DOHH2 (cell line): ENCODE measurements around the gene DRD1.

Source experiments
- H3F3A ChIP-seq: fragments of 200-600 bp; sonication (generic), shearing (Covaris generic); 2 replicates; pipeline ENCODE4 v1.6.0; 2016; ENCODE audit warnings: antibody characterized with exemption, mild to moderate bottlenecking; ENCODE audit not compliant: control insufficient read depth, insufficient read depth
- H3K27ac ChIP-seq: fragments of 200-600 bp; sonication (generic); 2 replicates; pipeline ENCODE4 v1.5.1; 2014; ENCODE audit warnings: low read depth, mild to moderate bottlenecking, low read length, moderate library complexity
- H3K27me3 ChIP-seq: fragments of 200-600 bp; sonication (generic); 2 replicates; pipeline ENCODE4 v1.6.1; 2014; ENCODE audit warnings: mild to moderate bottlenecking, low read length, mixed read lengths; ENCODE audit not compliant: control insufficient read depth
- H3K36me3 ChIP-seq: fragments of 200-600 bp; sonication (generic); 2 replicates; pipeline ENCODE4 v1.6.1; 2014; ENCODE audit warnings: mild to moderate bottlenecking, low read length, moderate library complexity, mixed read lengths; ENCODE audit not compliant: control insufficient read depth
- H3K4me1 ChIP-seq: fragments of 200-600 bp; sonication (generic); 2 replicates; pipeline ENCODE4 v1.6.1; 2014; ENCODE audit warnings: mild to moderate bottlenecking, low read length, mixed read lengths; ENCODE audit not compliant: control insufficient read depth
- H3K4me2 ChIP-seq: fragments of 200-600 bp; sonication (generic); 2 replicates; pipeline ENCODE4 v1.6.0; 2014; ENCODE audit warnings: mild to moderate bottlenecking, low read length, moderate library complexity
- H3K4me3 ChIP-seq: fragments of 200-600 bp; sonication (generic); 2 replicates; pipeline ENCODE4 v1.5.1; 2014; ENCODE audit warnings: mild to moderate bottlenecking, low read length, mixed read lengths
- H3K79me2 ChIP-seq: fragments of 200-600 bp; sonication (generic); 2 replicates; pipeline ENCODE4 v1.6.1; 2014; ENCODE audit warnings: mild to moderate bottlenecking, low read length, mixed read lengths; ENCODE audit not compliant: control insufficient read depth
- H3K9me2 ChIP-seq: fragments of 200-600 bp; sonication (generic); replicated peaks from 2 replicates; pipeline ENCODE4 v1.6.1; 2014; ENCODE audit warnings: mild to moderate bottlenecking, low read length, mixed read lengths; ENCODE audit not compliant: control insufficient read depth
- H3K9me3 ChIP-seq: fragments of 200-600 bp; sonication (generic); 2 replicates; pipeline ENCODE4 v1.6.1; 2014; ENCODE audit warnings: antibody characterized with exemption, low read length, mixed read lengths; ENCODE audit not compliant: control insufficient read depth, insufficient read depth
- H4K20me1 ChIP-seq: fragments of 200-600 bp; sonication (generic); 2 replicates; pipeline ENCODE4 v1.6.0; 2014; ENCODE audit warnings: low read depth, mild to moderate bottlenecking, antibody characterized with exemption, low read length, moderate library complexity; ENCODE audit not compliant: control insufficient read depth, insufficient read depth
- EZH2phosphoT487 ChIP-seq: fragments of 200-600 bp; sonication (generic); IDR thresholded peaks from 2 replicates; pipeline ENCODE4 v1.6.1; 2017; ENCODE audit warnings: borderline replicate concordance, mild to moderate bottlenecking, antibody characterized with exemption, low read length, moderate library complexity, mixed read lengths
- TF ChIP-seq, protein P1 (sequence below): fragments of 200-600 bp; sonication (generic); IDR thresholded peaks from one replicate; pipeline ENCODE4 v1.5.1; 2014; ENCODE audit warnings: antibody characterized with exemption, mild to moderate bottlenecking, low read depth, low read length; ENCODE audit not compliant: poor library complexity, severe bottlenecking

Gene DRD1

DNA sequence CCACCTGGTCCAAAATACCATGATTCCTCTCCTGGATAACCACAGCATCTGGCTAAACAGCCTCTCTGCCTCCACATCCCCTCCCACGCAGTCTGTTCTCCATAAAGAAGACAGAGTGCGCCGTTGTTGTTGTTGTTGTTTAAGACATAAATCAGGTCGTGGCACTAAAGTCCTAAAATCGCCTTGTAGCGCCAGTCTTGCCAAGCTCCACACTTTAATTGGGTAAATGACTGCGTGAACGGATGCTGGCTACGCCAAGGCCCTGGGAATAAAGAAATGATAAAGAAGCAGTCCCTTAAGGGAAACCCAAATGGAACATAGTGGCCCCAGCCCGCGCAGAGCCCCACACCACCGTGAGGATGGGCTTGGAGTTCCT, 34.0 kb upstream of the DRD1 start:
- H3K36me3 ChIP-seq, result peaks cover 43% of the 10 kb centered on the region
- H3K9me2 ChIP-seq, result no peaks in the 10 kb centered on the region
- peaks cover 25% of the 10 kb centered on the region for H4K20me1 ChIP-seq
- H3K9me3 ChIP-seq, result no peaks in the 10 kb centered on the region
- no peaks in the 10 kb centered on the region for H3F3A ChIP-seq
- H3K4me3 ChIP-seq, result peak overlapping the region; percentile 99
- peak overlapping the region; percentile 86 for H3K4me2 ChIP-seq
- H3K27ac ChIP-seq, result no peak overlapping the region
- peaks cover 50% of the 10 kb centered on the region for H3K79me2 ChIP-seq
- peaks cover 21% of the 10 kb centered on the region for H3K4me1 ChIP-seq
- TF ChIP-seq, protein P1, sequence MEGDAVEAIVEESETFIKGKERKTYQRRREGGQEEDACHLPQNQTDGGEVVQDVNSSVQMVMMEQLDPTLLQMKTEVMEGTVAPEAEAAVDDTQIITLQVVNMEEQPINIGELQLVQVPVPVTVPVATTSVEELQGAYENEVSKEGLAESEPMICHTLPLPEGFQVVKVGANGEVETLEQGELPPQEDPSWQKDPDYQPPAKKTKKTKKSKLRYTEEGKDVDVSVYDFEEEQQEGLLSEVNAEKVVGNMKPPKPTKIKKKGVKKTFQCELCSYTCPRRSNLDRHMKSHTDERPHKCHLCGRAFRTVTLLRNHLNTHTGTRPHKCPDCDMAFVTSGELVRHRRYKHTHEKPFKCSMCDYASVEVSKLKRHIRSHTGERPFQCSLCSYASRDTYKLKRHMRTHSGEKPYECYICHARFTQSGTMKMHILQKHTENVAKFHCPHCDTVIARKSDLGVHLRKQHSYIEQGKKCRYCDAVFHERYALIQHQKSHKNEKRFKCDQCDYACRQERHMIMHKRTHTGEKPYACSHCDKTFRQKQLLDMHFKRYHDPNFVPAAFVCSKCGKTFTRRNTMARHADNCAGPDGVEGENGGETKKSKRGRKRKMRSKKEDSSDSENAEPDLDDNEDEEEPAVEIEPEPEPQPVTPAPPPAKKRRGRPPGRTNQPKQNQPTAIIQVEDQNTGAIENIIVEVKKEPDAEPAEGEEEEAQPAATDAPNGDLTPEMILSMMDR, result no peak
- TF ChIP-seq EZH2phosphoT487, result no peak
- peaks cover 26% of the 10 kb centered on the region for H3K27me3 ChIP-seq

DNA sequence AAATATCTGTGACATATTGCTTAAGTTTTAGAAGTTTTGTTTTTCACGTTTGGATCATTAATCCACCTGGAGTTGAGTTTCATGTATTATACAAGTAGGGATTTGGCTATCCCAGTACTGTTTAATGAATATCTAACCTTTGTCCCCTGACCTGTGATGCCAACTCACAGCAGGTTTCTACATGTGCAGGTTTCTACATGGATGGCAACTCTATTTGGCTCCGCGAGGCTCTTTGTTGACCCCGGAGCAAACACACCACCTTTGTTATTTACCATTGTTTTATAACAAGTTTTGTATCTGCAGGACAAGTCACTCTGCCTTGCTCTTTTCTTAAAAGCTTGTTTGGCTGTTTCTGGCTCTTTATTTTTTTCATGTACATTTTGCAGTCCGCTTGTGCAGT, 33.5 kb upstream of the DRD1 start:
- Histone ChIP-seq H3K27ac (no peak overlapping the region), H3K9me2 (no peaks in the 10 kb centered on the region), H4K20me1 (peaks cover 23% of the 10 kb centered on the region), H3F3A (no peaks in the 10 kb centered on the region), H3K36me3 (peaks cover 37% of the 10 kb centered on the region), H3K79me2 (peaks cover 44% of the 10 kb centered on the region), H3K4me2 (peak overlapping the region; percentile 86; the same call in 1 of the 2 replicates), H3K4me1 (peaks cover 21% of the 10 kb centered on the region), H3K27me3 (peaks cover 28% of the 10 kb centered on the region), H3K9me3 (no peaks in the 10 kb centered on the region), H3K4me3 (no peak overlapping the region)
- TF ChIP-seq, protein P1, result no peak
- TF ChIP-seq EZH2phosphoT487, result no peak

DNA sequence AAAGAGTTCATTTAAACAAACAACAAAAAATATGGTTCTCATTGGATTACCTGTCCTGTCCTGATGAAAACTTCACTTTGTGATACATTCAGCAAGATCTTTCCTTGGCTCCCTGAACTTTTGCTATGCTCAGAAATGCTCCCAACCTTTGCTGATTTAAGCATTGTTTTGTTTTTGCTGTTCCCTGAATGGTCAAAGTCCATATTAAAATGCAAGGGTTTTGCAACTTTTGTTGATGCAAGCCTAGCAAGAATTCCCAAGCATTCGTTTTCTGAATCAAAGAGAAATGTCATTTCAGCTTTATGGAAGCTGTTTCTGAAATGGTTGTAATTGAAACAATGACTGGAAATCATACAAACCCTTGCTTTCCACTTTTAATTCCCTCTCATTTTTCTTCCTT, 31.3 kb upstream of the DRD1 start:
- H3K79me2 ChIP-seq, result peaks cover 23% of the 10 kb centered on the region
- H4K20me1 ChIP-seq, result peaks cover 6% of the 10 kb centered on the region
- H3K36me3 ChIP-seq, result peaks cover 15% of the 10 kb centered on the region
- no peaks in the 10 kb centered on the region for H3F3A ChIP-seq
- H3K4me2 ChIP-seq, result no peak overlapping the region
- no peak overlapping the region for H3K4me3 ChIP-seq
- TF ChIP-seq, protein P1, result no peak
- TF ChIP-seq EZH2phosphoT487, result no peak
- H3K27me3 ChIP-seq, result peaks cover 28% of the 10 kb centered on the region
- peaks cover 14% of the 10 kb centered on the region for H3K4me1 ChIP-seq
- H3K27ac ChIP-seq, result no peak overlapping the region
- no peaks in the 10 kb centered on the region for H3K9me3 ChIP-seq
- no peaks in the 10 kb centered on the region for H3K9me2 ChIP-seq

DNA sequence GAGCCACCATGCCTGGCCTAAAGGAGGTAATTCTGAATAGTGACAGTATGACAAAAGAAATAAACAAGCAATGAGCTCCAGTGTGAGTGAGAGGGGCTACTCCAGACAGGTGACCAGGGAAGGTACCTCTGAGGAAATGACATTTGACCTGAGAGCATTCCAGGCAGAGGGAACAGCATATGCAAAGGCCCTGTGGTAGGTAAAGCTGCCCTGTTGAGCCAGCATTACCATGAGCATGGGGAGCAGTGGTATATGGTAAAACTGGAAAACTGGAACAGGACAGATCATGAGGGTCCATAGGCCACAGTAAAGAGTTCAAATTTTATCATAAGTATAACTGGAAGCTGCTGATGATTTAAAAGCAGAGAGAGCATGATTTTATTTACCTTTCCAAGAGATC, 28.4 kb upstream of the DRD1 start:
- no peak overlapping the region for H3K4me3 ChIP-seq
- peaks cover 25% of the 10 kb centered on the region for H3K27me3 ChIP-seq
- H3K79me2 ChIP-seq, result no peaks in the 10 kb centered on the region
- H3F3A ChIP-seq, result no peaks in the 10 kb centered on the region
- no peaks in the 10 kb centered on the region for H3K36me3 ChIP-seq
- H3K27ac ChIP-seq, result no peak overlapping the region
- no peaks in the 10 kb centered on the region for H4K20me1 ChIP-seq
- H3K9me3 ChIP-seq, result no peaks in the 10 kb centered on the region
- no peak overlapping the region for H3K4me2 ChIP-seq
- H3K9me2 ChIP-seq, result no peaks in the 10 kb centered on the region
- no peaks in the 10 kb centered on the region for H3K4me1 ChIP-seq
- no peak for TF ChIP-seq EZH2phosphoT487
- TF ChIP-seq, protein P1, result no peak
